WTC11 (cell line): ENCODE data around the gene LRP1.

Source experiments
- SP1 ChIP-seq: sonication (generic); formaldehyde crosslinking; conservative IDR thresholded peaks from 2 replicates; pipeline ENCODE4 v1.8.1; 2022; ENCODE audit warnings: missing genetic modification reagents
- TCF7 ChIP-seq: sonication (generic); formaldehyde crosslinking; IDR thresholded peaks from 2 replicates; pipeline ENCODE4 v1.8.0; 2022; ENCODE audit warnings: mild to moderate bottlenecking, low read depth, missing genetic modification reagents, moderate library complexity
- TF ChIP-seq, protein P1 (sequence below): sonication (generic); formaldehyde crosslinking; IDR thresholded peaks from 2 replicates; pipeline ENCODE4 v1.8.0; 2022; ENCODE audit warnings: mild to moderate bottlenecking, missing genetic modification reagents
- TF ChIP-seq, protein P2 (sequence below): fragments of 200-600 bp; IDR thresholded peaks from 2 replicates; pipeline ENCODE4 v1.8.0; 2022; ENCODE audit warnings: antibody characterized with exemption

DNA sequence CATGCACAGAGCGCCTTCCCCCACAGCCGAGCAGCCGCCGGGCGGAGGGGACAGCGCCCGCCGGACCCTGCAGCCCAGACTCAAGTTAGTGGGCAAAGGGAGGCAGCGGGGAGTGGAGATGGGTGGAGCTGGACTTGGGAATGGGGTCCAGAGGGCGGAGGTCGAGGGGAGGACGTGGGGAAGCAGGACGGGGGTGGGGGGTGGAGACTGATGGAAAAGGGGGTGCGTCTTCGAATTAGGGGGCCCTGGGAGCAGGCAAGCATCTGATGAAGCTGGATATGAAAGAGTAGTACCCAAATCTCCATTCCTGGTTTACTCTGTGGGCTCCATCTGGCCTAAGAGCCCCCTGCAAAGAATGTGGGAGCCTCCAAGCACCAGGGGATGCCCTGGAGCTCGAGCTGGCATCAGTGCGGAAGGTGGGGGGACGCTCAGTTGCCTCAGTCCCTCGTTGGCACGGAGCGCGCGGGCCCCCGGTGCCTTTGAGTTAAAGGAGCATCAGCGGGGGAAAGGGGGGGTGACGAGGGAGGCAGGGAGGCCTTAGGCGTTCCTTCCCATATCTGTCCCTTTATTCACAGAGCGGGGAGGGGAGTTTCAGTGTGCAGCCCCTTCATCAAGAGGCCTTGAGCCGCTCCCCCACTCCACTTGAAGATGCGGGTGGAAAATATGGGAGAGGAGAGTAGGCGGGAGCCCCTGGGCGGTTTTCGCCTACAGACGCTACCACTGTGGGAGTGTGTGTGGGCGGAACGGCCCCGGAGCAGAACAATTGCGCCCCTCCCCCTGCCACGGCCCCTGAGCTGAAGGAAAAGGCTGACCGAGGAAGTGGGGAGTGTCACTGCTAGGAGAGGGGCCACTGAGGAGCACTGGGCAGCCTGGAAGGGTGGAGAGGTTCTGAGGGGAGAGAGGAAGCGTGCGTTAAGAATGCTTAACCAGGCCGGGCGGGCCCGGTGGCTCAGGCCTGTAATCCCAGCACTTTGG is 38.7 kb upstream of the LRP1 start:
- TF ChIP-seq, protein P1, sequence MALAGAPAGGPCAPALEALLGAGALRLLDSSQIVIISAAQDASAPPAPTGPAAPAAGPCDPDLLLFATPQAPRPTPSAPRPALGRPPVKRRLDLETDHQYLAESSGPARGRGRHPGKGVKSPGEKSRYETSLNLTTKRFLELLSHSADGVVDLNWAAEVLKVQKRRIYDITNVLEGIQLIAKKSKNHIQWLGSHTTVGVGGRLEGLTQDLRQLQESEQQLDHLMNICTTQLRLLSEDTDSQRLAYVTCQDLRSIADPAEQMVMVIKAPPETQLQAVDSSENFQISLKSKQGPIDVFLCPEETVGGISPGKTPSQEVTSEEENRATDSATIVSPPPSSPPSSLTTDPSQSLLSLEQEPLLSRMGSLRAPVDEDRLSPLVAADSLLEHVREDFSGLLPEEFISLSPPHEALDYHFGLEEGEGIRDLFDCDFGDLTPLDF (CRISPR knock-in tag), result no peak
- TF ChIP-seq TCF7 (CRISPR knock-in tag) (no peak), SP1 (CRISPR knock-in tag) (no peak; the same call in 1 of the 2 replicates)
- TF ChIP-seq, protein P2, sequence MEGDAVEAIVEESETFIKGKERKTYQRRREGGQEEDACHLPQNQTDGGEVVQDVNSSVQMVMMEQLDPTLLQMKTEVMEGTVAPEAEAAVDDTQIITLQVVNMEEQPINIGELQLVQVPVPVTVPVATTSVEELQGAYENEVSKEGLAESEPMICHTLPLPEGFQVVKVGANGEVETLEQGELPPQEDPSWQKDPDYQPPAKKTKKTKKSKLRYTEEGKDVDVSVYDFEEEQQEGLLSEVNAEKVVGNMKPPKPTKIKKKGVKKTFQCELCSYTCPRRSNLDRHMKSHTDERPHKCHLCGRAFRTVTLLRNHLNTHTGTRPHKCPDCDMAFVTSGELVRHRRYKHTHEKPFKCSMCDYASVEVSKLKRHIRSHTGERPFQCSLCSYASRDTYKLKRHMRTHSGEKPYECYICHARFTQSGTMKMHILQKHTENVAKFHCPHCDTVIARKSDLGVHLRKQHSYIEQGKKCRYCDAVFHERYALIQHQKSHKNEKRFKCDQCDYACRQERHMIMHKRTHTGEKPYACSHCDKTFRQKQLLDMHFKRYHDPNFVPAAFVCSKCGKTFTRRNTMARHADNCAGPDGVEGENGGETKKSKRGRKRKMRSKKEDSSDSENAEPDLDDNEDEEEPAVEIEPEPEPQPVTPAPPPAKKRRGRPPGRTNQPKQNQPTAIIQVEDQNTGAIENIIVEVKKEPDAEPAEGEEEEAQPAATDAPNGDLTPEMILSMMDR, result no peak
